HCT116 (cell line): ENCODE data around the gene SEC22A.

Experiments
- ELF1 ChIP-seq: IDR thresholded peaks from 2 replicates; pipeline ENCODE4 v1.6.1; 2012; ENCODE audit warnings: low read depth, borderline replicate concordance
- EZH2 ChIP-seq: fragments of 200-600 bp; sonication (generic); IDR thresholded peaks from 2 replicates; pipeline ENCODE4 v1.6.1; 2017; ENCODE audit warnings: antibody characterized with exemption, mixed run types
- EZH2phosphoT487 ChIP-seq: fragments of 200-600 bp; IDR thresholded peaks from 2 replicates; pipeline ENCODE4 v1.6.1; 2018; ENCODE audit warnings: antibody characterized with exemption, borderline replicate concordance
- JUND ChIP-seq: IDR thresholded peaks from 2 replicates; pipeline ENCODE4 v1.6.1; 2012
- POLR2A ChIP-seq: IDR thresholded peaks from 2 replicates; pipeline ENCODE4 v1.7.0; 2011; ENCODE audit warnings: borderline replicate concordance; ENCODE audit not compliant: insufficient read depth, insufficient read length; ENCODE audit errors: extremely low read depth
- POLR2AphosphoS5 ChIP-seq: IDR thresholded peaks from 2 replicates; pipeline ENCODE4 v1.6.1; 2011; ENCODE audit warnings: mild to moderate bottlenecking, low read depth, low read length, moderate library complexity
- YY1 ChIP-seq: IDR thresholded peaks from 2 replicates; pipeline ENCODE4 v1.6.1; 2011; ENCODE audit warnings: low read length, low read depth, moderate library complexity, mild to moderate bottlenecking; ENCODE audit not compliant: insufficient replicate concordance; ENCODE audit errors: extremely low read depth
- ZNF274 ChIP-seq: fragments of 200-500 bp; sonication (Bioruptor generic); IDR thresholded peaks from 2 replicates; pipeline ENCODE4 v1.6.1; 2014; ENCODE audit warnings: mild to moderate bottlenecking, low read depth, low read length, inconsistent platforms
- TF ChIP-seq, protein P1 (sequence below), 3 experiments: fragments of 200-600 bp in 1 of 3; sonication (generic) in 1 of 3; IDR thresholded peaks in 2 of 3; conservative IDR thresholded peaks in 1 of 3; 2 replicates each; pipeline ENCODE4 v1.5.1; 2012 to 2017; ENCODE audit warnings: low read depth in 2 of 3, low read length in 2 of 3, antibody characterized with exemption in 1 of 3, borderline replicate concordance in 1 of 3, control low read depth in 1 of 3, mild to moderate bottlenecking in 1 of 3, mixed read lengths in 1 of 3, mixed run types in 1 of 3, moderate library complexity in 1 of 3; ENCODE audit not compliant: insufficient read depth in 1 of 3

- TF ChIP-seq POLR2AphosphoS5 (no peak), EZH2phosphoT487 (no peak), ZNF274 (no peak), POLR2A (no peak), ELF1 (no peak), JUND (no peak), YY1 (no peak), EZH2 (no peak)
- TF ChIP-seq, protein P1, sequence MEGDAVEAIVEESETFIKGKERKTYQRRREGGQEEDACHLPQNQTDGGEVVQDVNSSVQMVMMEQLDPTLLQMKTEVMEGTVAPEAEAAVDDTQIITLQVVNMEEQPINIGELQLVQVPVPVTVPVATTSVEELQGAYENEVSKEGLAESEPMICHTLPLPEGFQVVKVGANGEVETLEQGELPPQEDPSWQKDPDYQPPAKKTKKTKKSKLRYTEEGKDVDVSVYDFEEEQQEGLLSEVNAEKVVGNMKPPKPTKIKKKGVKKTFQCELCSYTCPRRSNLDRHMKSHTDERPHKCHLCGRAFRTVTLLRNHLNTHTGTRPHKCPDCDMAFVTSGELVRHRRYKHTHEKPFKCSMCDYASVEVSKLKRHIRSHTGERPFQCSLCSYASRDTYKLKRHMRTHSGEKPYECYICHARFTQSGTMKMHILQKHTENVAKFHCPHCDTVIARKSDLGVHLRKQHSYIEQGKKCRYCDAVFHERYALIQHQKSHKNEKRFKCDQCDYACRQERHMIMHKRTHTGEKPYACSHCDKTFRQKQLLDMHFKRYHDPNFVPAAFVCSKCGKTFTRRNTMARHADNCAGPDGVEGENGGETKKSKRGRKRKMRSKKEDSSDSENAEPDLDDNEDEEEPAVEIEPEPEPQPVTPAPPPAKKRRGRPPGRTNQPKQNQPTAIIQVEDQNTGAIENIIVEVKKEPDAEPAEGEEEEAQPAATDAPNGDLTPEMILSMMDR (IDR thresholded peaks at IDR 0.05 in 2 of 3, conservative IDR thresholded peaks at IDR 0.05 in 1 of 3; ENCODE audit: borderline replicate concordance in 1 of 3, insufficient read depth in 1 of 3, low read depth in 2 of 3, low read length in 2 of 3): no peak
Measured at GRCh38 chr3:123302961-123303360, 101.2 kb downstream of the SEC22A start.
